Measurements from ENCODE around the gene COL4A1. TPM values are rescaled to one million over a fixed set of nuclear protein-coding genes. Genes with fewer than 3 reads are reported as not detected.
A peak's percentile ranks its signal among the peaks of the same experiment; 100 is the strongest.

COL4A1 gene
- total RNA-seq, 1 donor from 2014 or later: 178 TPM

- Histone ChIP-seq H3K27ac (no peak overlapping the region), H3K27me3 (no peaks in the 10 kb centered on the region), H3K4me1 (no peaks in the 10 kb centered on the region), H3K9me3 (no peaks in the 10 kb centered on the region), H3K4me3 (no peak overlapping the region), H3K36me3 (peaks cover 0 to 54% of the 10 kb centered on the region in 2 donors)
- TF ChIP-seq POLR2AphosphoS5 (IDR thresholded peaks at IDR 0.05; ENCODE audit: insufficient read depth in 1 of 2, low read depth in 1 of 2) (peak in 1 of 2 donors; percentile 21), CTCF (IDR thresholded peaks at IDR 0.05) (no peak), POLR2A (IDR thresholded peaks at IDR 0.05) (no peak)
- no peak for DNase-seq (ENCODE audit: extremely low spot score in 2 of 2)
- intact Hi-C loops (cut with DNase I): no loop called here
Measured at GRCh38 chr13:110208116-110208515, 98.8 kb downstream of the COL4A1 start.

- H3K27ac ChIP-seq: no peak overlapping the region
- H3K4me3 ChIP-seq: no peak overlapping the region
- TF ChIP-seq CTCF (IDR thresholded peaks at IDR 0.05) (no peak), POLR2A (IDR thresholded peaks at IDR 0.05) (no peak), POLR2AphosphoS5 (IDR thresholded peaks at IDR 0.05; ENCODE audit: insufficient read depth in 1 of 2, low read depth in 1 of 2) (no peak)
- H3K9me3 ChIP-seq: no peaks in the 10 kb centered on the region
- H3K4me1 ChIP-seq: no peaks in the 10 kb centered on the region
- DNase-seq (ENCODE audit: extremely low spot score in 2 of 2): no peak
- H3K27me3 ChIP-seq: no peaks in the 10 kb centered on the region
- intact Hi-C loops (cut with DNase I): no loop called here
- peaks cover 0 to 48% of the 10 kb centered on the region in 2 donors for H3K36me3 ChIP-seq
Measured at GRCh38 chr13:110206996-110207395, 100.0 kb downstream of the COL4A1 start.

- Histone ChIP-seq H3K4me3 (no peak overlapping the region), H3K4me1 (no peaks in the 10 kb centered on the region), H3K9me3 (no peaks in the 10 kb centered on the region), H3K27me3 (no peaks in the 10 kb centered on the region), H3K36me3 (peaks cover 0 to 48% of the 10 kb centered on the region in 2 donors), H3K27ac (no peak overlapping the region)
- DNase-seq (ENCODE audit: extremely low spot score in 2 of 2): no peak
- TF ChIP-seq POLR2A (IDR thresholded peaks at IDR 0.05) (no peak), CTCF (IDR thresholded peaks at IDR 0.05) (no peak), POLR2AphosphoS5 (IDR thresholded peaks at IDR 0.05; ENCODE audit: insufficient read depth in 1 of 2, low read depth in 1 of 2) (no peak)
- intact Hi-C loops (cut with DNase I): no loop called here
Measured at GRCh38 chr13:110206185-110206584, 100.8 kb downstream of the COL4A1 start.

- Histone ChIP-seq H3K27ac (no peak overlapping the region), H3K36me3 (peaks cover 0 to 27% of the 10 kb centered on the region in 2 donors), H3K27me3 (no peaks in the 10 kb centered on the region), H3K4me1 (no peaks in the 10 kb centered on the region), H3K9me3 (no peaks in the 10 kb centered on the region), H3K4me3 (no peak overlapping the region)
- intact Hi-C loops (cut with DNase I): no loop called here
- TF ChIP-seq CTCF (IDR thresholded peaks at IDR 0.05) (no peak), POLR2AphosphoS5 (IDR thresholded peaks at IDR 0.05; ENCODE audit: insufficient read depth in 1 of 2, low read depth in 1 of 2) (no peak), POLR2A (IDR thresholded peaks at IDR 0.05) (no peak)
- no peak for DNase-seq (ENCODE audit: extremely low spot score in 2 of 2)
Measured at GRCh38 chr13:110201114-110201513, 105.8 kb downstream of the COL4A1 start.

- no peak for DNase-seq (ENCODE audit: extremely low spot score in 2 of 2)
- H3K4me3 ChIP-seq: no peak overlapping the region
- H3K4me1 ChIP-seq: no peaks in the 10 kb centered on the region
- no peak for TF ChIP-seq CTCF (IDR thresholded peaks at IDR 0.05)
- TF ChIP-seq POLR2A (IDR thresholded peaks at IDR 0.05): no peak
- TF ChIP-seq POLR2AphosphoS5 (IDR thresholded peaks at IDR 0.05; ENCODE audit: insufficient read depth in 1 of 2, low read depth in 1 of 2): no peak
- H3K9me3 ChIP-seq: no peaks in the 10 kb centered on the region
- no peak overlapping the region for H3K27ac ChIP-seq
- peaks cover 0 to 20% of the 10 kb centered on the region in 2 donors for H3K36me3 ChIP-seq
- no peaks in the 10 kb centered on the region for H3K27me3 ChIP-seq
- intact Hi-C loops (cut with DNase I): no loop called here
Measured at GRCh38 chr13:110200276-110200870, 106.6 kb downstream of the COL4A1 start.

Measured in vagina (tissue), 2 donors.